GM21786 (cell line): Measurements from ENCODE around the gene MYCL.

ENCODE experiments used
- ATAC-seq: cut with Tn5 transposase; IDR thresholded peaks from one replicate; pipeline ENCODE4 v1.9.1; 2021; ENCODE audit not compliant: unreplicated experiment

MYCL gene

GRCh38 chr1:39901714-39902459 is at the start of gene MYCL:
TSS of gene MYCL (minus strand) at chr1:39901917. CDS start at chr1:39901434, 483 bp downstream.
- ATAC-seq: peak; percentile 68

DNA sequence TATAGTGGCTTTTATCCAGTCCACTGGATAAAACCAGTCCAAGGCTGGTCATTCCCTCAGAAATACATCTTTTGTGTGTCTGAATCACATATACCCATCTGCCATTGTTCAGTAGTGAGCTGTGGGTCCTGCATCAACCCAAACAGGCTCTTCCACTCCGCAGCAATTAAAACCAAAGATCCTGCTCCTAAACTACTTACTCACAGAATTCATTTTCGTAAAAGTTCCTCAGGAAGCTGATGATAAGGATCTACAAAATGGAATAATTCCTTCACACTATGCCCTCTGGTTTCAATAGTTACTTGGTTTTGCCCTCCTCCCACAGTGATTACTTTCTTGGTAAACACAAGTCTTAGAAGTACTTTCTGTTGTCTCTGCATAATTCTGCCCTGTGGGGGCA is 48.2 kb upstream of the MYCL start:
- ATAC-seq: no peak

DNA sequence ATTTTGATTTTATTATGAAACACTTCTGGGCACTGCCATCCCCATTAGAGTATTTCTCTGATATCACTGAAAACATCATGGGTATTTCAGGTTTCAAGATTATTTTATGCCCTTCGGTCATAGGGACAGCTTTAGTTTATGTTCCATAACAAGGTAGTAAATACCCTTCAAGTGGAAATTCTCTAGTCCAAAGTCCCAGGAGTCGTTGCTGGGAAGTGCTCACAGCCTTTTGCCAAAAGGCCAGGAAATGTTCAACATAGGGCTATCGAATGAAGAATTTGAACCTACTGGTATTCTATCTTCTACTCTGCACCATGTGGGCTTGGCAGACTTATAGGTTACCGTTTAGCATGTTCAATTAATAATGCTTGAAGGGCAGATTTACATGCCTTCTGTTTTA is 45.5 kb upstream of the MYCL start:
- no peak for ATAC-seq

- no peak for ATAC-seq
Measured at GRCh38 chr1:39946216-39946615, 44.5 kb upstream of the MYCL start.

GRCh38 chr1:39944410-39945112 is 42.8 kb upstream of the MYCL start:
- no peak for ATAC-seq

- ATAC-seq: no peak
Measured at GRCh38 chr1:39943471-39944290, 42.0 kb upstream of the MYCL start.

- ATAC-seq: no peak
Measured at GRCh38 chr1:39940980-39941871, 39.5 kb upstream of the MYCL start.

GRCh38 chr1:39940253-39940652 is 38.5 kb upstream of the MYCL start:
- no peak for ATAC-seq

DNA sequence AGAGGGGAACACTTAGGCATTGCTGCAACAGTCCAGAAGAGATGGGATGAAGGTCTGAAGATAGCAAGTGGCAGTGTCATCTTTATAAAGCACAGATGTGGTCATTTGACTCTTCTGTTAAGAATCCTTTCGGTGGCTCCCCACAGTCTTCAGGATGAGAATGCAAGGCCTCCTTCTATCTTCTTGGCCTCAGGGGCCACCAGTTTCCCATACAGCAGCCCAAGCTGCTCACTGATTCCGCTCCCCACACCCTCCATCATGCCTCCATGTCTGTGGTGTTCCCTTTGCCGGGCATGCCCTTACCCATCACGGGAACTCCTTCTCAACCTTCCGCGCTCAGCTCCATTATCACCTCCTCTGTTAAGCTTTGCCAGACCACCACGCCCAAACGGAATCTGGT is 37.1 kb upstream of the MYCL start:
- ATAC-seq: no peak

- ATAC-seq: no peak
Measured at GRCh38 chr1:39936724-39937491, 35.2 kb upstream of the MYCL start.

DNA sequence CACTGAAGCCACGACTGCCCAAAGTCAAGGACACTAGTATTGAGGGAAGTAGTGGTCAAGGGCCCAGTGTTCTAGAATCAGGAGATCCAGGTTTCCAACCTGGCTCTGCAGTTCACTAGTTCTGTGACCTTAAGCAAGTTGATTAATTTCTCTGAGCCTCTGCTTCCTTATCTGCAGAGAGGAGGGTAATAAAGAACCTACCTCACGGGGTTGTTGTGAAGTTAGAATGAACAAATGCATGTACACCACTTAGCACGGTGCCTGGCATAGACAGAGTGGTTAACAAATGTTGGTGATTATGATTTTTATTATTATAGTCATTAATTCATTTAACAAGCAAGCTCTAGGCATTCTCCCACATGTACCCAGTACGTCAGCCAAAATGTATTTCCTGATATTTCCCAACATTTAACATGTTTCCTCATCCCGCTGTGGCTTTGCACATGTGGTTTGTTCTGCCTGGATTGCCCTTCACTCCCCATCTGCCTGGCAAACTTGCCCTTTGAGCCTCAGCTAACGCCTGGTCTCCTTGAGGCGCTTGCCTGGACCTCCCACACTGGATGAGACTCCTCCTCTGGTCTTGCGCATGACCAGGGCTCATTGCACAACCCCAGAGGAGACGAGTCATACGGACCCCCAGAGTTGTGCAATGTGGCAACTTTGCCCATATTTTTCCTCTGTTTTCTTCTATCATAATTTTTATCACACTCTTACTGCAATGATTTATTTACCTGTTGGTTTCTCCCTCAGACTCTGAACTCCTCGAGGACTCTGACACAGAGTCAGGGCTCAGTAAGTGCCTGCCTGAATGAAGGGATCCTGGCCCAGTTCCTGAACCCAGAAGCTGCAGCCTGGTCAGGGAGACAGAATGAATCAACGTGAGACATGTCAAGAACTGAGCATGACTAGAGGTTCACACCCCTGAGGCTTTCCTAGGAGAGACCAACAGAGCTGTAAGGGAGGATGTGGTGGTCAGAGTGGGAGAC is 32.5 kb upstream of the MYCL start:
- no peak for ATAC-seq

- no peak for ATAC-seq
Measured at GRCh38 chr1:39928809-39929587, 27.3 kb upstream of the MYCL start.

DNA sequence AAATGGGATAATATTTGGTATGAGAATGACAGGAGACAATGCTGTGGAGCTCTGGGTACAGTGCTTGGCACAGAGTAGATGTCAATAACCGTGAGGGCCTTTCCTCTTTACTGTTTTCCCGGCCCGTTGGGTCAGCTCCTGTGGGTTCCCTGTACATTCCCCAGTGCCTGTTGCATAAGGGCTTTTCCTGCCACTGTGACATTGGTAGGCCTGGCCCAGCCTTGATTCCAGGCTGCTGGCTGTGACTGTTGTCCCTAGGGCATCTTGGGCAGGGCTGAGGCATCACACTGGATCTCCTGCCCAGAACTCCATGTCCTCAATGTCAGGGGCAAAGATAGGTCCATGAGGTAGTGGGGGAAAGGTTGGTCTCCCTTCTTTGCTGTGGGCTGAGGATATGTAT is 25.8 kb upstream of the MYCL start:
- ATAC-seq: no peak

- no peak for ATAC-seq
Measured at GRCh38 chr1:39926820-39927219, 25.1 kb upstream of the MYCL start.

- no peak for ATAC-seq
Measured at GRCh38 chr1:39926343-39926793, 24.7 kb upstream of the MYCL start.

DNA sequence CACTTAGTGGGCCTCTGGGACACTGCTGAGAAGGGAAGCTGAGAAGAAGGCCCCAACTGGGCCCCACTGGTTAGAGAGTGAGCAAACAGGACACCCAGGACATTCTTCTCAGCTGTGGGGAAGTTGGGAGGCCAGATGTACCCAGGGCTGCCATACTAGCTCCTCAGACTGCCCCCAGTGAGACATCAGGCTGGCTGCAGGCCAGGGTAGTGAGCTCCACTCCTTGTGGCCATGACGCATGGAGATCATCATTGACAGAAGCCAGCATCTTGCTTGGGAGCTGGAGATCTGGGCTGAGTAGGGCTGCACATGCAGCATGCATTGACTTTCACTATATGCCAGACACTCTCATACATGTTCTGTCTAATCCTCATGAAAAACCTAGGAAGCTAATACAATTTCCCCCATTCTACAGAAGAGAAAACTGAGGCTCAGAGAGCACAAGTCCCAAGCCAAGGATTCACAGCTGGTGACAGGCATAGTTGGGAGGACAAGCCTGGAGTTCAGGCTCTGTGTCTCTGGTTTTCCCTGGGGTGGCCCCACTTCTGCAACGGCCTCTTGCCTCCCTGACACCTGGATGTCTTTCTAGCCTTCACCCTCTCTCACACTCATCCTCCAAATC is 24.1 kb upstream of the MYCL start:
- ATAC-seq: no peak

GRCh38 chr1:39922251-39922688 is 20.6 kb upstream of the MYCL start:
- ATAC-seq: no peak
